ENCODE data around the gene IRX5. TPM values are rescaled to one million over a fixed set of nuclear protein-coding genes. Genes with fewer than 3 reads are reported as not detected.

Gene IRX5
- total and polyA plus RNA-seq, 10 donors: not detected

DNA sequence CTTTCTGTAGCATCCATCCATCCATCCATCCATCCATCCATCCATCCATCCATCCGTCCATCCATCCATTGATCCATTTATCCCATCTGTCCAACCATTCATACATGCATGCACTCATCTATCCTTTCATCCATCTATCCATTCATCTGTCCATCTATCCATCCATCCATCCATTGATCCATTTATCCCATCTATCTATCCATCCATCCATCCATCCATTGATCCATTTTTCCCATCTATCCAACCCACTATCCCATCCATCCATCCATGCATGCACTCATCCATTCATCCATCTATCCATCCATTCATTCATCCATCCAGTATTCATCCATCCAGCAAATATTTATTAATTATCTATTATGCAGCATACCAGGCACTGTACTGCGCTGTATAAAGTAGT, 34.8 kb downstream of the IRX5 start:
- H3K27me3 ChIP-seq (replicated peaks in 1 of 7): peaks cover 0 to 11% (median 0%) of the 10 kb centered on the region in 7 donors
- no peaks in the 10 kb centered on the region for H3K4me1 ChIP-seq
- H3K4me3 ChIP-seq: no peak overlapping the region
- 44 to 83% (median 71%) methylated on average over 2 of the region's 2 CpGs for WGBS, 5 donors
- no peak for DNase-seq
- no peaks in the 10 kb centered on the region for H3K36me3 ChIP-seq
- H3K9me3 ChIP-seq: no peaks in the 10 kb centered on the region
- intact Hi-C loops (cut with DNase I; ENCODE audit: low total_unique reads): no loop called here
- H3K27ac ChIP-seq: no peak overlapping the region
- TF ChIP-seq POLR2A (IDR thresholded peaks at IDR 0.05) (no peak), POLR2AphosphoS5 (IDR thresholded peaks at IDR 0.05) (no peak)
- TF ChIP-seq, protein P1, sequence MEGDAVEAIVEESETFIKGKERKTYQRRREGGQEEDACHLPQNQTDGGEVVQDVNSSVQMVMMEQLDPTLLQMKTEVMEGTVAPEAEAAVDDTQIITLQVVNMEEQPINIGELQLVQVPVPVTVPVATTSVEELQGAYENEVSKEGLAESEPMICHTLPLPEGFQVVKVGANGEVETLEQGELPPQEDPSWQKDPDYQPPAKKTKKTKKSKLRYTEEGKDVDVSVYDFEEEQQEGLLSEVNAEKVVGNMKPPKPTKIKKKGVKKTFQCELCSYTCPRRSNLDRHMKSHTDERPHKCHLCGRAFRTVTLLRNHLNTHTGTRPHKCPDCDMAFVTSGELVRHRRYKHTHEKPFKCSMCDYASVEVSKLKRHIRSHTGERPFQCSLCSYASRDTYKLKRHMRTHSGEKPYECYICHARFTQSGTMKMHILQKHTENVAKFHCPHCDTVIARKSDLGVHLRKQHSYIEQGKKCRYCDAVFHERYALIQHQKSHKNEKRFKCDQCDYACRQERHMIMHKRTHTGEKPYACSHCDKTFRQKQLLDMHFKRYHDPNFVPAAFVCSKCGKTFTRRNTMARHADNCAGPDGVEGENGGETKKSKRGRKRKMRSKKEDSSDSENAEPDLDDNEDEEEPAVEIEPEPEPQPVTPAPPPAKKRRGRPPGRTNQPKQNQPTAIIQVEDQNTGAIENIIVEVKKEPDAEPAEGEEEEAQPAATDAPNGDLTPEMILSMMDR (IDR thresholded peaks at IDR 0.05 in 8 of 11, conservative IDR thresholded peaks at IDR 0.05 in 3 of 11): no peak

DNA sequence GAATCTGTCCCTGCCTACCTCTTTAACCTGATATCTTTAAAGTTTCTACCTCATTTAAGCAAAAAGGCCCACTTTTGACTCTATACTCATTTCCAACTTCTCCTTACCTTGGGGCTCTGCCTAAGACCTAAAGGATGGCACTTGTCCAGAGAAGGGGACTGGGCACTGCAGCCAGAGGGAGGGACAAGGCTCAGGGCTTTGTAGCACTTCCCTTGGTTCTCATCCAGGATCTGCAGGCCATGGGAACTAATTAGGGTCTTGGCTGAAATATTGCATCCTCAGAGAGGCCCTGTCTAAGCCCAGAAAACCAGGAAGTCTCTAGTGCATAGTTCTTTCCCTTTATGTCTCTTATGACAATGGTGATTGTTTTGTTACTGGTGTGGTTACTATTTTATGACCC, 37.3 kb downstream of the IRX5 start:
- DNase-seq: no peak
- H3K36me3 ChIP-seq: no peaks in the 10 kb centered on the region
- peaks cover 0 to 16% (median 0%) of the 10 kb centered on the region in 7 donors for H3K27me3 ChIP-seq (replicated peaks in 1 of 7)
- H3K4me3 ChIP-seq: no peak overlapping the region
- no peaks in the 10 kb centered on the region for H3K9me3 ChIP-seq
- no peak overlapping the region for H3K27ac ChIP-seq
- intact Hi-C loops (cut with DNase I; ENCODE audit: low total_unique reads): no loop called here
- TF ChIP-seq, protein P1 (IDR thresholded peaks at IDR 0.05 in 8 of 11, conservative IDR thresholded peaks at IDR 0.05 in 3 of 11): no peak
- TF ChIP-seq POLR2A (IDR thresholded peaks at IDR 0.05) (no peak), POLR2AphosphoS5 (IDR thresholded peaks at IDR 0.05) (no peak)
- no peaks in the 10 kb centered on the region for H3K4me1 ChIP-seq

DNA sequence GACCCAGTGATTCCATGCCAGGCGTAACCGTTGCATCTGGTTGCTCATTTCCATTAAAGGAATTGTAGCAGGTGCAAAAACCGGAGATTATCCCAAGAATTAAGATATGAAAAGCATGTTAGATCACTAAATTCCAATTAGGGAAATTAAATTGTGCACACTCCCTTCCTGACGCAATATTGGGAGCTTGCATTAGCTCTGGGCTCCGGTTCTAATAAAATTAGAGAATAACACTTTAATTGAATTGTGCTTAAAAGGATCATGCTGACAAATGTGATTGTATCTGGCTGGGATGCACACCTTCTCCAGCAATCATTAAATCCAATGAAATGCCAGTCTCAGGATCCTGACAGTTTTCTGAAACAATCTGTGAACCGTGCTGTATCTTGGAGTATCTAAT, 38.1 kb downstream of the IRX5 start:
- peaks cover 0 to 8% (median 0%) of the 10 kb centered on the region in 7 donors for H3K27me3 ChIP-seq (replicated peaks in 1 of 7)
- no peak overlapping the region for H3K27ac ChIP-seq
- no peaks in the 10 kb centered on the region for H3K4me1 ChIP-seq
- 81 to 96% (median 82%) methylated on average over 6 of the region's 6 CpGs for whole genome bisulfite sequencing, 5 donors
- H3K36me3 ChIP-seq: no peaks in the 10 kb centered on the region
- no peaks in the 10 kb centered on the region for H3K9me3 ChIP-seq
- H3K4me3 ChIP-seq: no peak overlapping the region
- intact Hi-C loops (cut with DNase I; ENCODE audit: low total_unique reads): no loop called here
- TF ChIP-seq POLR2A (IDR thresholded peaks at IDR 0.05): no peak
- DNase-seq: no peak

DNA sequence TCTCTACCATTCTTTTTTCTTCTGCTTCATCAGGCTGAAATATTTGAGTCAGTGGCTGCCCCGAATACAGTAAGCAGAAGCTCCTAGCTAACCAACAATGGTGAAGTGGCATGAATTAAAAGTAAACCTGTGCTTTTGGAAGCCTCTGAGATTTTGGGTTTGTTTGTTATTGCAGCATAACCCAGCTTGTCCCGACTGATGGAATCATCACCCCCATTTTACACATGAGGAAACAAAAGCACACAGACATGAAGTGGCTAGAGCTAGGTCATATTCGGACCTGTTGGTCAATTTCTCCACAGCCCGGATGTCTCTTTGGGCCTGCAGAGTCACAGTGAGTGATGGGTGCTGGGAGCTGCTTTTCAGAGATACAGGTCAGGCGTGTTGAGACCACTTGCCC, 39.4 kb downstream of the IRX5 start:
- no peak for TF ChIP-seq POLR2AphosphoS5 (IDR thresholded peaks at IDR 0.05)
- no peak for TF ChIP-seq POLR2A (IDR thresholded peaks at IDR 0.05)
- TF ChIP-seq, protein P1 (IDR thresholded peaks at IDR 0.05 in 8 of 11, conservative IDR thresholded peaks at IDR 0.05 in 3 of 11): no peak
- H3K27me3 ChIP-seq (replicated peaks in 1 of 7): peaks cover 0 to 6% (median 0%) of the 10 kb centered on the region in 7 donors
- no peaks in the 10 kb centered on the region for H3K36me3 ChIP-seq
- WGBS, 5 donors: 79 to 93% (median 81%) methylated on average over 5 of the region's 5 CpGs
- no peak overlapping the region for H3K4me3 ChIP-seq
- no peak for DNase-seq
- H3K27ac ChIP-seq: no peak overlapping the region
- no peaks in the 10 kb centered on the region for H3K9me3 ChIP-seq
- no peaks in the 10 kb centered on the region for H3K4me1 ChIP-seq
- intact Hi-C loops (cut with DNase I; ENCODE audit: low total_unique reads): no loop called here

DNA sequence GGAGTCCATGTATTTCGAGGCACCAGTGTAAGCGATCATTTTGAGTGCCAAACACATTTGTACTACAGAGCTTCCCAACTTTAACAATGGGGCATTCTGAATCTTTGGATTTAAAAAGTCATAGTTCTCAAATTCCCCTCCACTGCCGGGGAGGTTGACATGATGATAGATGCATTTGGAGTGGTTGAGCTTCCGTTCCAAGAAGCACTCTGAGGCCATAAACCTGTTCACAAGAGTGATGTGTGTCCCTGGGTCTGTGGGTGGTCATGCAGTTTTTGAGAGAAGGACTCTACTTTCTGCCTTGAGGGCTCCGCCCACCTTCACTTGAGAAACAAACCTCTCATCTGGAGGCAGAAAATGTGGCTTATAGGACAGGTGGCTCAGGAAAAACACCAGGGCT, 43.7 kb downstream of the IRX5 start:
- H3K4me1 ChIP-seq: no peaks in the 10 kb centered on the region
- no peak for DNase-seq

More for the DNA sequence above, 43.7 kb downstream of the IRX5 start:
- Histone ChIP-seq H3K27ac (no peak overlapping the region), H3K9me3 (no peaks in the 10 kb centered on the region), H3K27me3 (replicated peaks in 1 of 7) (peaks cover 0 to 6% (median 0%) of the 10 kb centered on the region in 7 donors), H3K36me3 (no peaks in the 10 kb centered on the region), H3K4me3 (no peak overlapping the region)
- TF ChIP-seq POLR2A (IDR thresholded peaks at IDR 0.05): no peak
- TF ChIP-seq, protein P1 (IDR thresholded peaks at IDR 0.05 in 8 of 11, conservative IDR thresholded peaks at IDR 0.05 in 3 of 11): no peak
- no peak for TF ChIP-seq POLR2AphosphoS5 (IDR thresholded peaks at IDR 0.05)
- 28 to 40% (median 32%) methylated on average over 5 of the region's 5 CpGs for WGBS, 5 donors
- intact Hi-C loops (cut with DNase I; ENCODE audit: low total_unique reads): no loop called here

Measured in spleen (tissue), 11 donors.